Activated CD8-positive, alpha-beta T cell treated with anti-CD3 and anti-CD28 coated beads for 36 hours (primary cell): ENCODE results near the gene KIR2DL4. TPM values are rescaled to one million over a fixed set of nuclear protein-coding genes. Genes with fewer than 3 reads are reported as not detected.

Experiments used
- ATAC-seq: fragments of 200-7000 bp; cut with Tn5 transposase; one replicate; pipeline ENCODE4 v1.10.0; 2021; ENCODE audit warnings: mild to moderate bottlenecking, moderate library complexity
- CTCF ChIA-PET: fragments of 350-600 bp; sonication (Branson Sonifier 250); formaldehyde crosslinking; loops from one replicate; lab custom pipeline; 2021; ENCODE audit warnings: antibody characterized with exemption; lab: Charles Lee
- POLR2A ChIA-PET: fragments of 350-600 bp; sonication (Branson Sonifier 250); formaldehyde crosslinking; loops from one replicate; lab custom pipeline; 2021; ENCODE audit warnings: antibody characterized with exemption; lab: Charles Lee
- DNase-seq: peaks from one replicate; pipeline ENCODE4 v3.0.0-alpha.2; 2020
- H3K27ac Mint-ChIP-seq: one replicate; pipeline ENCODE4 v1.8.0; 2021; ENCODE audit warnings: mild to moderate bottlenecking, mixed read lengths
- H3K27me3 Mint-ChIP-seq: one replicate; pipeline ENCODE4 v1.8.0; 2021; ENCODE audit warnings: mixed read lengths
- H3K36me3 Mint-ChIP-seq: one replicate; pipeline ENCODE4 v1.8.0; 2021; ENCODE audit warnings: low read depth, mixed read lengths
- H3K4me1 Mint-ChIP-seq: one replicate; pipeline ENCODE4 v1.8.0; 2021; ENCODE audit warnings: low read depth, mixed read lengths
- H3K4me3 Mint-ChIP-seq: one replicate; pipeline ENCODE4 v1.8.0; 2021; ENCODE audit warnings: mild to moderate bottlenecking, moderate library complexity, mixed read lengths
- H3K9me3 Mint-ChIP-seq: one replicate; pipeline ENCODE4 v1.8.0; 2021; ENCODE audit warnings: mixed read lengths
- CTCF ChIP-seq: fragments of 200-600 bp; IDR thresholded peaks from one replicate; pipeline ENCODE4 v1.8.0; 2022; ENCODE audit warnings: antibody characterized with exemption, mild to moderate bottlenecking
- intact Hi-C: fragments of 100-400 bp; cut with micrococcal nuclease; formaldehyde crosslinking; loops from one replicate; pipeline ENCODE4 v1.10.0; 2022
- total RNA-seq, 2 experiments: library from RNA; stranded (reverse); gene quantifications; one replicate each; pipeline ENCODE4 v1.2.3, GENCODE V29; 2021

Gene KIR2DL4
- total RNA-seq, 2 experiments from 2014 or later = not detected

GRCh38 chr19:54792814-54793213, 10.6 kb upstream of the KIR2DL4 start:
- no peak for DNase-seq
- no peaks in the 10 kb centered on the region for H3K36me3 Mint-ChIP-seq
- no peak for TF ChIP-seq CTCF
- ChIA-PET CTCF (no interaction called here), POLR2A (no interaction called here)
- no peaks in the 10 kb centered on the region for H3K9me3 Mint-ChIP-seq
- no peak for ATAC-seq
- intact Hi-C loops = no loop called here
- H3K27ac Mint-ChIP-seq = no peak overlapping the region
- H3K27me3 Mint-ChIP-seq = peaks cover 13% of the 10 kb centered on the region
- H3K4me3 Mint-ChIP-seq = peak overlapping the region; percentile 52
- peaks cover 8% of the 10 kb centered on the region for H3K4me1 Mint-ChIP-seq

GRCh38 chr19:54795758-54796157, 7.7 kb upstream of the KIR2DL4 start:
- no peak for TF ChIP-seq CTCF
- CTCF ChIA-PET = no interaction called here
- DNase-seq (no peak), ATAC-seq (no peak)
- Mint-ChIP-seq H3K4me1 (peaks cover 8% of the 10 kb centered on the region), H3K27me3 (peaks cover 23% of the 10 kb centered on the region), H3K36me3 (no peaks in the 10 kb centered on the region), H3K9me3 (no peaks in the 10 kb centered on the region), H3K4me3 (no peak overlapping the region), H3K27ac (no peak overlapping the region)
- intact Hi-C loops = no loop called here
- POLR2A ChIA-PET = no interaction called here

DNA sequence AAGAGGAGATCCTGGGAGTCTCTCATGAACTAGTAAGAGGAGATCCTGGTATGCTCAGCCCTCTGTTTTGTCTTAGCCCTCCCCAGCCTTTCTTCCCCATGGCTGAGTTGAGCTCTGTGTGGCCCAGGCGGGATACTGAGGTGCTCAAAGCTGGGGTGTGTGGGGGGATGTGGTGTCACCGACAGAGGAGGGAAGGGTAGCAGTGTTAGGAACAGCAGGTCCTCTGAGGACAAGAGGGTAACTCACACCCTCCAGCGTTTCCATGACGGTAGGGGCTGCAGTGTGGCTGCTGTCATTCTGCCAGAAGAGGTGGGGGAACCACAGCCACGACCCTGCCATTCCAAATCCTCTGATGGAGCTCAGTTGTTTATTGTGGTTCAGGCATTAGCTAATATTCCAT, 691 bp downstream of the KIR2DL4 start:
- Mint-ChIP-seq H3K27me3 (peaks cover 11% of the 10 kb centered on the region), H3K4me1 (no peaks in the 10 kb centered on the region), H3K4me3 (no peak overlapping the region), H3K9me3 (no peaks in the 10 kb centered on the region), H3K27ac (no peak overlapping the region), H3K36me3 (no peaks in the 10 kb centered on the region)
- TF ChIP-seq CTCF = no peak
- DNase-seq (no peak), ATAC-seq (no peak)
- intact Hi-C loops = no loop called here
- CTCF ChIA-PET = no interaction called here
- POLR2A ChIA-PET = no interaction called here

DNA sequence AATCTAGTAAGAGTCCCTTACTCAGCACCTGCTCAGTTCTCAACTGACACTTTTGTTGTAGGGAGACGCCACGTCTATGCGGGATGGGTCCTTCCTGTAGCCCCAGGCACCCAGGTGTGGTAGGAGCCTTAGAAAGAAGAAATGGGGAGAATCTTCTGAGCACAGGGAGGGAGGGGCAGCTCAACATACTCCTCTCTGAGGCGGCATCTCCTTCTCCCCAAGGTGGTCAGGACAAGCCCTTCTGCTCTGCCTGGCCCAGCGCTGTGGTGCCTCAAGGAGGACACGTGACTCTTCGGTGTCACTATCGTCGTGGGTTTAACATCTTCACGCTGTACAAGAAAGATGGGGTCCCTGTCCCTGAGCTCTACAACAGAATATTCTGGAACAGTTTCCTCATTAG, 1.2 kb downstream of the KIR2DL4 start:
- ChIA-PET POLR2A (no interaction called here), CTCF (no interaction called here)
- no peak for TF ChIP-seq CTCF
- no peaks in the 10 kb centered on the region for H3K36me3 Mint-ChIP-seq
- intact Hi-C loops = no loop called here
- no peak overlapping the region for H3K4me3 Mint-ChIP-seq
- no peak for ATAC-seq
- DNase-seq = no peak
- H3K4me1 Mint-ChIP-seq = no peaks in the 10 kb centered on the region
- no peak overlapping the region for H3K27ac Mint-ChIP-seq
- peaks cover 9% of the 10 kb centered on the region for H3K27me3 Mint-ChIP-seq
- H3K9me3 Mint-ChIP-seq = no peaks in the 10 kb centered on the region

GRCh38 chr19:54805665-54806515, 2.5 kb downstream of the KIR2DL4 start:
- DNase-seq = no peak
- Mint-ChIP-seq H3K4me3 (no peak overlapping the region), H3K4me1 (no peaks in the 10 kb centered on the region), H3K27me3 (peaks cover 15% of the 10 kb centered on the region), H3K9me3 (no peaks in the 10 kb centered on the region), H3K27ac (no peak overlapping the region), H3K36me3 (no peaks in the 10 kb centered on the region)
- TF ChIP-seq CTCF = no peak
- ATAC-seq = no peak
- CTCF ChIA-PET = no interaction called here
- POLR2A ChIA-PET = no interaction called here
- intact Hi-C loops = no loop called here
